CD4-positive, alpha-beta T cell treated with Interferon gamma for 1 hour (primary cell): ENCODE results near the gene CTNNA2.

Experiments used
- DNase-seq: peaks from one replicate; pipeline ENCODE4 v3.0.0-alpha.2; 2020

CTNNA2 gene

DNA sequence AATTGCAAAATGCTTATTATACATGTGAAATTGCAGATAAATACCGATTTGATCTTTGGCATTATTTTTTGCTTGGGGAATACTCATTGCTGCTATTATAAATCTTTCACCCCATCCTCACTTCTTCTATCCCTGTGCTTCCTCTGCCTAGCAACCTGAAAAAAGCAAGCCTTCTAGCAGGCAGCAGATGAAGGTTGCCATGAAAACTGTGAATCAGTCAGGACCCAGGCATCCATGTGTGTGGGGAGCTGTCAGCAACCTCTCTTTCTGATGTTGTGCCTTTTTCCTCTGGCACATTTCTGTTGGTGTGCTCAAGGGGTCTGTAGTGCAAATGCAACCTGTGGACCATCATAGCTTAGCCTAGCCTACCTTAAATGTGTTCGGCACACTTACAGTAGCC lies 427.5 kb downstream of the CTNNA2 start:
- DNase-seq = no peak

DNA sequence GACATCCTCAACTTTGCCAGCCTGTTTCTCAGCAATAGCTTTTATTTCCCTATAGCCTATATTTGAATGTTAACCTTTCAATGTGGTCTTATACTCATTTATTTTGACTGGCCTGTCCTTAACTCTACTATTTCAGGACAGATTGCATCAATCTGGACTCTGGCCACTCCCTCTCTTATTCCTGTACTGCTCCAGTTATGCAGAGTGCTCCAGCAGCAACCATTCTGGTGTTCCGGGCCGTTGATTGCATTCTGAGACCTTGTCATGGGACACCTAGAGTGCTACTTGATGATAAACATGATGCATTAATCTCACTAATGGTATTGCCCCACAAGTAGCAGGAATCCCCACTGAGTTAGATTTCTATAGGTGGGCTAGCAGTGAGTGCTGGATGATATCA lies 428.3 kb downstream of the CTNNA2 start:
- DNase-seq = no peak

GRCh38 chr2:79944205-79944604 lies 431.4 kb downstream of the CTNNA2 start:
- DNase-seq = no peak

DNA sequence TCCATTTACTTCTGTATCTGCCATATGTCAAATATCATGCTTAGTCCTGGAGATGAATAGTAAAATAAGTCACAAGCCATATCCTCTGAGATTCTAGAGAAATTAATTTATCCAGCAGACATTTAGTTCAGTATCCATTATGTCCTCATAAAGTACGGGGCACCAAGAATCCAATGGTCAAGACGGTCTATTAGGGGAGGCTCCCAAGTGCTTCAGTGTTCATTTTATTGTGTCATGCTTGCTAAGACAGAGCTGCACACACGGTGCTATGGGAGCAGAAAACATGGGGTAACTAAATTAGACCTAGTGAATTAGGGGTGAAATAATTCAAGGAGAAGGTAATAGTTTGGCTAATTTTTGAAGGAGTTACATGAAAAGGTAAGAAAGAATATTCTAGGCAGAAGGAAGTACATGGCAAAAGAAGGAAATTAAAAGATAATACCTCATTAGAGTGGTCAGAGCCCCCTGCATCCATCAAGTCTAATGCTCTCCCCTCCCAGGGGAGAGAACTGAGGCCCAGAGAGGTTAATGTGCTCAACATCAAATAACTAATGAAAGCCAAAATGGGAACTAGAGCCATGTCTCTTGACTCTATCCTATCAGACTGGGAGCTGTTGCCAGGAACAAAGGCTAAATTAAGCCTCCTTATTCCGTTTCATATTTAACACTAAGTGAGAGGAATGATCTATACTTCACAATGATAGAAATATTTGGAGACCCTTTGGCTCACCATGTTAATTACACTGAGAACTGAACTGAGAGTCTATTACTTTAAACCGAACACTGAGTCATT lies 433.0 kb downstream of the CTNNA2 start:
- DNase-seq = no peak

GRCh38 chr2:79947751-79948150 lies 434.9 kb downstream of the CTNNA2 start:
- DNase-seq = no peak

GRCh38 chr2:79950526-79950925 lies 437.7 kb downstream of the CTNNA2 start:
- no peak for DNase-seq

GRCh38 chr2:79952616-79953015 lies 439.8 kb downstream of the CTNNA2 start:
- no peak for DNase-seq

- no peak for DNase-seq
Observed at GRCh38 chr2:79960035-79960434, 447.2 kb downstream of the CTNNA2 start.

DNA sequence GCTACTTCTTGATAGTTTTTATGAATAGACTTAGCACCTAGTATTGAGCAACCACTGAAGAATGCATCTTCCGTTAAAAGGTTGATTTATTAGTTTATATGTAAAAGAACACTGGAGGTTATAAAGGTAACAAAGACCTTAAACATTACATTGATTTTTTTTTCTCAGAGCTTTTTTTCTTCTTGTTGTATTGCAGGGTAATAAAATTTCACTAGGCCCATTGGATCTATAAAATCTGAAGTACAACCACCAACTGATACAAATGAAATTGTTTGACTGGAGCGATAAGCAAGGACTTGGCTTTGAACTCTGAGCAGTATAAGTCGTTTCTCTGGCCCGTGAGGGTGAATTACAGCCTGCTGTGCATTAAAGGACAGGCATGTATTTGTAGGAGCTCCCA lies 447.7 kb downstream of the CTNNA2 start:
- DNase-seq = no peak

- DNase-seq = no peak
Observed at GRCh38 chr2:79964966-79965365, 452.1 kb downstream of the CTNNA2 start.

DNA sequence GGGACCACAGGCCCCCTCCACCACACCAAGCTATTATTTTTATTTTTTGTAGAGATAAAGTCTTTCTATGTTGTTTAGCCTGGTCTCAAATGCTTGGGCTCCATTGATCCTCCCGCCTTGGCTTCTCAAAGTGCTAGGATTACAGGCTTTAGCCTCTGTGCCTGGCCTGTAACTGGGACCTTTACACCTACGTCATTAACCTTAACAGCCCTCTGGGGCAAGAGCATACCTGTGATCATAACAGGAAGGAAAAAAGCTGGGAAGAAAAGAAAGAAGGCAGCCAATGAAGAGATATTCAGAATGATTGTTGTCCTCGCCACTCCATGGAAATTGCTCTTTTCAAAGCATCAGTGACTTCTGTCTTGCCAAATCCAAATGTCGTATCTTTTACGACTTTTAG lies 453.5 kb downstream of the CTNNA2 start:
- no peak for DNase-seq

DNA sequence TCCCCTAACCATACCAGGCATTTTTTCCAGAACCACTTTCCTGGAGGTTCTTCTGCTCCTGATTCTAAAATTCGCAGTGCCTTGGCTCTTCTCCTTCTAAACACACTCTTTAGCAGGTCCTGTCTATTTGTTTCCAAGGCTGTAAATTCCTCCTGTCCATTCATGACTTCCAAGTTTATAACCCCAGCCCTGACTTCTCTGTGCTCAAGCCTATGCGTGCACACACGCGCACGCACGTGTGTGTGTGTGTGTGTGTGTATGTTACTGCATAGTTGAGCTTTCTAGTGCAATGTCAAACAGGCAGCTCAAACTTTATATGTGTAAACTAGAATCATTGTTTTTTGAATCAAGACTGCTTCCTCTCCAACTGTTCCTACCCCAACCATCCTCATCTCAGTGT lies 454.0 kb downstream of the CTNNA2 start:
- DNase-seq = no peak

GRCh38 chr2:79971807-79972206 lies 459.0 kb downstream of the CTNNA2 start:
- DNase-seq = no peak

- DNase-seq = no peak
Observed at GRCh38 chr2:79972661-79973060, 459.8 kb downstream of the CTNNA2 start.

DNA sequence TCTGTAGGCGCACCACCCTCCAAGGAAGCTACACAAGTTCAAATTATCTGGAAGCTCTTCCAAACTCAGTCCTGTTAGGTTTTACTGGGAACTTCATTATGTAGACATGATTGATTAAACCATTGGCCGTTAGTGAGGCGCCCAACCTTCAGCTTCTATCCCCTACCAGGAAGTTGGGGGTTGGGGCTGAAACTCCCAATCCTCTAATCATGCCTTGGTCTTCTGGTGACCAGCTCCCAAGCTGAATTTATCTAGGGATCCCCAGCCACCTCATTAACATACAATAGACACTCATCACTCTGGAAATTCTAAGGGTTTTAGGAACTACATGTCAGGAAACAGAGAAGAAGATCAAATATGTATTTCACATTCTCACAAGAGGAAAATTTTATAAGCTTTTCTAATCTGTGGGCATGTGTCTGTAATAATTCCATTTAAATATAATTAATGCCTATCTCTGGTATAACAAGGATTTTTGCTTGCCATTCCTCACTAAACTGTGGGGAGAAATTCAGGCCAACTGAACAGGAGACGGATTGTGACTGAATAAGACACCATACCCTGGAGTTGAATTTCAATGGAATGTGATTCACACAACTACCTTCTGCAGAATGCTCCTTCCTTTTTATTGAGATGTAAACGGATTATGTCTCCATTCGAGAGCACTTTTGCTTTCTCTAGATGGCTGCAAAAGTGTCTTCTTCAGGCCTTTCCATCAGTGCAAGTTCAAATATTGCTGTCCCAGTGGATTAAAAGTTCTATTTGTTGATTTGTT lies 463.1 kb downstream of the CTNNA2 start:
- no peak for DNase-seq

DNA sequence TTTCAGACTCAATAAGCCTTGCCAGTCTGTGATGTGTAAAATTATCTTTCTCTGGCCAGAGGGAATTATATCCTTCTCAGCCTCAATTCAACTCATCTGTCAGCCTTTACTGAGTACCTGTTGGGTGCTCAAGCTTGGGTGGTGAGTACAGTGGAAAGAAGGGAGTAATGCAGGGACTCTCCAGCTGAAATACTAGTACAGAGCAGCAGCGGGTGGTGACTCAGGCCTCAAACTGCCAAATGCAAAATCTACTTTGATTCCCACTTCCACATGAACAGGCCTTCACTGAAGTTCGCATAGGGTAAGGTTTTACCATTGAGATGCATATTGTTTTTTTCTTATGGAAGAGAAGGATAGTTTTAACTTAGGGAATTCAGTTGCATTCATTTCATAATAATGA lies 464.9 kb downstream of the CTNNA2 start:
- DNase-seq = no peak

DNA sequence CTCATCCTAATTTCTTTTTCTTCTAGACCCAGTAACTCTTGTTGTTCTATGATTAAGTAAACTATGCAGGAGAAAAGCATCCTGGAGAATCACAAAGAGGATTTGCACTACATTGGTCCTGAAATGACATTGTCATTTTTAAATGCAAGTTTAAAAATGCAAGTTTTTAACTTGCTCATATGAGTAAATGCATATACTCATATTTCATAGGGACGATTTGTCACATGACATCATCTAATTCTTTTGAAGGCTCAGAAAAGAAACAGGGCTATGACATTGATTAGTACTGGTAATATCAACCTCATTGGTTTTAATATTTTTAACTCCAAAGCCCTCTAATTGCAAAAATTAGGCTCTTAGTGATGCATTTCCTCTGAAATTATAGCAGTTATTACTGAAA lies 467.3 kb downstream of the CTNNA2 start:
- no peak for DNase-seq

DNA sequence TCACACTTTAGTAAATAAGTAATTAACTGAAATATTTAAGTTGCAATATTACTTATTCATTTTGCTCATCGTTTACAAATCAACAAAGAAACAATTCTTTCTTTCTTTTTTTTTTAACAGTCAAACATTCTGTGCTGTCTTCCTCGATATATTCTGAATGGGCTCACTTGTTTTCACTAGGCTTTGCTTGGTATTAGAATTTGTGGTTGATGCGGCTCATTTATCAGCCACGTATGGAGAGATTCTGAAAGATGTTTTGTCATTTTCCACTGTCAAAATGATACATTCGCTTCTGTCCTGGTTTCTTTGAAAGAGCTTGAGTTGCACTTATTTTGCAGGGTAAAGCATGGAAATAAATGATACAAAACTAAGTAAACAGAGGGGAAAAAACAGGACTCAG lies 468.0 kb downstream of the CTNNA2 start:
- DNase-seq = no peak

DNA sequence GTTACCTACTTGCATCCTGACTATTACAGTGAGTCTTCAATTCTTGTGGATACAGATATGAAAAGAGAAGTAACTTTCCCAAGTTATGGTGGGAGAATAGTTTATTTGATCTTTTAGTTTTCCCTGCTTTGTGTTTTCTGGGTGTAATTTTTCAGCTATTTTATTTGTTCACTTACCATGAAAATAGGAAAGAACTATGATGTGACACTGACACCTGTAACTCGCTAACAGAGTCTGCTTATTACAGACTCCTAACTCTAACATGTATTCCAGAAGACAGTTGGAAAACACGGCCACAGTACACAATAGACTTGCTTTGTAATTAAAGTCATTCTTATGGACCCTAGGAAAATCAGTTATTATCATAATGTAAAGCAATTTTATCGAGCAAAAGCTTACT lies 468.5 kb downstream of the CTNNA2 start:
- no peak for DNase-seq

GRCh38 chr2:79982445-79982844 lies 469.6 kb downstream of the CTNNA2 start:
- no peak for DNase-seq

GRCh38 chr2:79984476-79984875 lies 471.6 kb downstream of the CTNNA2 start:
- no peak for DNase-seq

- DNase-seq = no peak
Observed at GRCh38 chr2:79985145-79985544, 472.3 kb downstream of the CTNNA2 start.

- DNase-seq = no peak
Observed at GRCh38 chr2:79985571-79985970, 472.7 kb downstream of the CTNNA2 start.

DNA sequence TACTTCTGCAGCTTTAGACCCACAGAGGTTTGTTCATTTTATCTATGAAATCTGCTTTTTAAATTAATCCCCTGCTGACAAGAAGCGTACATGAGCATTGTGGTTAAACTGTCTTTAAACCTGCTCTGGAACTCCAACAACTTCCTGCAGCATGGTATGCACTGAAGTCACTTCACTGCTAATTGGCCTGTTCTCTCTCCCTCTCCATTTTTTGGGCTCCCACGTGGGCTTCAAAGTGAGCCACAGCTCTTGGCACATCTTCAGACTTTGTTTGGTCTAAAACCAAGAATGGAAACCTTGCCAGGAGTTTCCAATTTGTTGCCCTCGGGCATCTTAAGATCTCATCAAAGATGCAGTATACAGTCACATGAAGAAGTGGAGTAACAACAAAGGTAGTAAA lies 480.3 kb downstream of the CTNNA2 start:
- no peak for DNase-seq

GRCh38 chr2:79994161-79994560 lies 481.3 kb downstream of the CTNNA2 start:
- no peak for DNase-seq
